Upper lobe of left lung (tissue), 4 donors: Measurements from ENCODE around the gene SPAG7.
A peak's percentile ranks its signal among the peaks of the same experiment; 100 is the strongest.

ENCODE experiments used
- CTCF ChIP-seq, 6 experiments: fragments of 450-650 bp in 4 of 6; fragments of 200-600 bp in 2 of 6; sonication (generic) in 2 of 6; IDR thresholded peaks; one replicate each; pipeline ENCODE4 v1.5.1; 2016 to 2019; ENCODE audit warnings: antibody characterized with exemption in 6 of 6
- EP300 ChIP-seq, 4 donors: sonication (generic); formaldehyde crosslinking; IDR thresholded peaks; one replicate each; pipeline ENCODE4 v1.5.1; 2017; ENCODE audit warnings: antibody characterized with exemption in 4 of 4, control low read depth in 2 of 4
- POLR2A ChIP-seq, 4 donors: fragments of 450-650 bp; IDR thresholded peaks; one replicate each; pipeline ENCODE4 v1.5.1; 2016 to 2017; ENCODE audit warnings: antibody characterized with exemption in 4 of 4, mild to moderate bottlenecking in 2 of 4
- POLR2AphosphoS5 ChIP-seq, 2 donors: sonication (generic); formaldehyde crosslinking; IDR thresholded peaks; one replicate each; pipeline ENCODE4 v1.5.1; 2017; ENCODE audit warnings: antibody characterized with exemption in 2 of 2

GRCh38 chr17:4967539-4968485 is at the start of gene SPAG7:
- TF ChIP-seq CTCF (IDR thresholded peaks at IDR 0.05) (peak in 3 of 6 experiments; percentile 10 to 15 (median 12)), POLR2A (IDR thresholded peaks at IDR 0.05) (peak in 2 of 4 donors; percentile 56 to 88), EP300 (IDR thresholded peaks at IDR 0.05) (no peak), POLR2AphosphoS5 (IDR thresholded peaks at IDR 0.05) (peak; percentile 89 to 93)
